HG02981 (cell line): ENCODE data around the gene TBX18.

Experiments
- ATAC-seq: cut with Tn5 transposase; IDR thresholded peaks from one replicate; pipeline ENCODE4 v1.9.1; 2021; ENCODE audit warnings: mild to moderate bottlenecking, moderate library complexity; ENCODE audit not compliant: unreplicated experiment

The TBX18 gene

DNA sequence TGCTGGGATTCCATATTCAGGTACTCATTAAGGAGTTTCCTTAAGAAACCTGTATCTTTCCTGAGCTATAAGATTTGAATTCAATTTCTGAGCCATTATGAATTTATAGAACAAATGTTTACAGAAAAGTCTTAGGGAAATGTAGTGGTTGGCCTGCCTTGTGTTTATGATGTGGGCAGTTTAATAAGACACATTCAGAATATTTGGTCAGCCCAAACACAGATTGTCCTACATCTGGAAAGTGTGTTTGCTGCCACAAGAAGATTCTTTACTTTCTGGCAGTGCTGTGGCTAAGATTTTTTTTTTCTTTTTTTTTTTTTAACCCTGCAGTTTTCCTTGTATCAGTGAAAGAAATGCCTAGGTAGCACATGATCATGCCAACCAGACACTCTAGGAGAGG is 15.2 kb downstream of the TBX18 start:
- ATAC-seq: no peak

DNA sequence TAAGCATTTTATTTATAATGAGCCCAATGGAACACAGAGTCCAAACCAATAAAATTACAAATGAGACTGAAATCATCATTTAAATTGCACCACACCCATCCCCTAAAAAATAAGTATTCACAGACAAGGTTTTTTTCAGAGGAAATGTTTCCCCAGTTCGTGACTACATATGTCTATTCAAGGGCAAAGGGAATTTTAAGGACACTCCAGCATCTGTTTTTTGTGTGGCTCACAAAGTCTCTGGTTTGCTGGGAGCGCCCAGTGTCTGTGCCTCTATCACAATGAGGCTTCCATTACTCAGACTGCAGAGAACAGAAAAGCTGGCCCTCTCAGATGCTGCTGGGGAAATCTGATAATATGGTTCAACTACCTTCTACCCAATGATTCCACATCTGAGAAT is 16.0 kb downstream of the TBX18 start:
- no peak for ATAC-seq

DNA sequence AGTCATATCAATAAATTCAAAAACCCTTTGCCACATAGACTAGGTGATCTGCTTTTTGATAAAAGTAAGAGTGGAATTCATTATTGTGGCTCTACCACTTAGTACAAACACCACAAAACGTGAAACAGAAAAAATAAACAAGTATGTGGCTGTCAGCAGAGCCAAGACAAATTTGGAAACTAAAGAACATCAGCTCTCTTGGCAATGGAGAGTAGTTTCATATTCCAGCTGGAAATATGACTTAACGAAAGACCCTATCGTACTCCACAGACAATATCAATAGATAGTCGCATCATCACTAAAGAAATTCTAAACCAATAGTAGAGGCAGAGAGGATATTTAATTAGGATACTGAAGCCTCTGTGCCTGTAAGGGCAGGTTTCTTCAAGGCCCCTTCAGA is 20.8 kb downstream of the TBX18 start:
- no peak for ATAC-seq

GRCh38 chr6:84740385-84740784 is 24.0 kb downstream of the TBX18 start:
- no peak for ATAC-seq

GRCh38 chr6:84739866-84740208 is 24.6 kb downstream of the TBX18 start:
- no peak for ATAC-seq

DNA sequence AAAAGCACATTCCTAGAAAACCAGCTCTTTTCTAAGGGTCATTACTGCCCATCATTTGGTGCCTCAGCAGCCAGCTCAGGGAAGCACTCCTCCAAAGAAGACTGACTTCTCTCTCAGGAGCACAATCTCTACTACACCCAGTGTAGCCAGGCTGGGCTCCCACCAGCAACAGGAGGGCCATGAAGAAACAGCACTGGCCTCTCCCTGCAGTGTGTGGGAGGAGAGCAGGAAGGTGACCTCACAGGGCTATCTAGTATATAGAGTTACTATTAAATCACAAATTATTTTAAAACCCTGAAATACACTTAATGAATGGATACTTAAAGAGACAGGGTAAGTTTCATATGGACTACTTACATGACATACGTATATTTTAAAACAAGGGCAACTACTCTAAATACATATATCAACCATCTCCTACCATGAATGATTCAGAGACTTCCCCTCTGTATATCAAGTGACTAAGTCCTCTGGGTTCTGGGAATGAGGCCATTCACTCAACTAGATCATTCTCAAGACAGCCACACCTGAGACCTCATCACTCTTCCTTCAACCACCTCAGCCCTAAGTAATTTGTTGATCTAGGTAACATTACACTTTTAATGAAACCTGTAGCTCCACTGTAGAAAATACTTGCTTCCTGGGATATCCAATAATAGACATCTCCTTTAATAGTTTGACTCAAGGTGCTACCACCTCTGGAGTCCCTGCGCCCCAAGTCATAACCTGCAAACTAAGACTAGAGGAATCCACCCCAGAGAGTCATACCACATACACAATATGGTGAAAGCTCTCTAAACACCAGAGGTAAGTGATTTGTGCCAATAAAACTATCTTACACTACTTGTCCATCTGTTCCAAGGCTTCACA is 25.2 kb downstream of the TBX18 start:
- ATAC-seq: no peak

- no peak for ATAC-seq
Measured at GRCh38 chr6:84733889-84734288, 30.5 kb downstream of the TBX18 start.

DNA sequence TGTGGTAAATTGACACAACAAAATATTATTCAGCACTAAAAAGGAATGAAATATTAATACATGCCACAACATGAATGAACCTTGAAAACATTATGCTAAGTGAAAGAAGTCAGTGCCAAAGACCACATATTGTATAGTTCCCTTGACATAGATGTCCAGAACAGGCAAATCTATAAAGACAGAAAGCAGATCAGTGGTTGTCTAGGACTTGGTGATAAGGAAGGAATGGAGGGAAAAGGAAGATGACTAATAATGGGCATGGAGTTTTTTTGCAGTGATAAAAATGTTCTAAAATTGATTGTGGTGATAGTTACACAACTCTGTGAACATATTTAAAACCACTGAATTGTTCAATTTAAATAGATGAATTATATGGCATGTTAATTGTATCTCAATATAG is 32.5 kb downstream of the TBX18 start:
- ATAC-seq: no peak

- no peak for ATAC-seq
Measured at GRCh38 chr6:84731401-84731800, 33.0 kb downstream of the TBX18 start.

- ATAC-seq: no peak
Measured at GRCh38 chr6:84728602-84729001, 35.8 kb downstream of the TBX18 start.

DNA sequence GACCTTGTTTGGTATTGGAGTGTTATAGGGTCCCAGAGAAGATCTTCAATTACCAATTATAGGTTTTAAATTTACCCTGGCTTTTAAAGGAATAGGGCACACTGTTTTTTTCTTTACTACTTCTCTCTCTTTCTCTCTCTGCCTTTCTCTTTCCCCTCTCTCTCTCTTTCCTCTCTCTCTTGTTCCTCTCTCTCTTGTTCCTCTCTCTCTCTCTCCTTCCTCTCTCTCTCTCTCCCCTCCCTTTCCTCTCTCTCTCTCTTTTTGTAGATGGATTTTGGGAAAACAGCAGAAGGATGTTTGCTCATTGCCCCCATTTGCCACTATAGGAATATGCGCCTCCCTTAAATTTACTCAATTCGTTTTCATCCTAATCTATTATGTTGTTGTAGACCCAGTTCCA is 45.2 kb downstream of the TBX18 start:
- ATAC-seq: no peak

DNA sequence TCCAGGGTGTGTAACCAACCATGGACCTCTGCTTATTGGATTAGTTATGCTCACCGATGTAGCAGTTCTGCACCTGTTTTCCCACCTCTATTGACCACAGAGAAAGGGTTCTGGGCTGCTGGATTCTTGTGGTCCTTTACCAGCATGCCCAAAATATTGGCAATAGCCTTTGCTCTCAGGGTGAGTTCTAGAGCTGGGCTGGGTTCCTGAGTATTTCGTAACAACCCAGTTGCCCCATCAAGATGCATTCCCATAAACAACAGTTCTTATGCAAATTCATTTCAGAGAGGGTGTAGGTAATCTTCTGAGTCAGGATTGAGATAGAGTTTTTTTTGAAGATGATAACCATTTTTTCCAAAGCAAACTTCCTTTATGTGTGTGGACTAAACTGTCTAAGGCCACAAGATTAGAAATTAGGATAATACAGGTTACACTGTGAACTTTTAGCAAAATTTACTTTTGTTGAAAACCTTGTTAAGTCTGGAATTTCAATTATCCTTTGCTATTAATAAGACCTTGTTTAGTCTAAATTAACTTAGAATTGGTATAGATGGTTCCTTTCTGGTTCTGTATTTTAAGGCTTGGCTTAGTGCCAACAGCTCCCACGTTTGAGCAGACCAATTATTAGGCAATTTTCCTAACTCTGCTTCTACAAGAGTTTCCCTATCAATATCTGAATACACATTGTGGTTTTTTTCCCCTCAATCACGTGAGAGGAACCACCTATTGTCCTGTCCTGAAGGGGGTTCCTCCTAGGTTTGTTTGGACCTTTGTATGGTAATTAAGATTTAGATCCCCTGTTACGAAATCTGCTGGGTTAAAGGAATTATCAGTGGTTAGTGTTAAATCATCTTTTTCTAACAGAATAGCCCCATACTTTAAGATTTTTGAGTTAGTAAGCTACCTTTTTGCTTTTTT is 46.1 kb downstream of the TBX18 start:
- ATAC-seq: no peak

DNA sequence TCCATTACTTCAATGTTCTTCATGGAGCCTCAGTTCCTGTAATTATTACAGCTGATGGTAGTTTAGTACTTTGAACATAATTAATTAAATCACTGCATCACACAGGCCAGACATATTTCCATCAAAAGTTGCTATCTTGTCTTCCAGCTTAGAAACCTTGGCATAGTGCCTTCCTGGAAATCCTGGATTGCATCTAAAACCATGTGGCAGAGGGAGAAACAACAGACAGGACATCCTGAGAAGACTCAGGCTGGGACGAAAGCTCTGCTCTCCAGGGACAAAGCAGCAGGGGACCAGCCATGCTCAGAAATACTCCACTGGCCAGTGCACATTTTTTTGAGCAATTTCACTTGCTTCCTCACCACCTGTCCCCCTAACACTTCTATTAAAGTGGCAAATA is 55.3 kb downstream of the TBX18 start:
- no peak for ATAC-seq

DNA sequence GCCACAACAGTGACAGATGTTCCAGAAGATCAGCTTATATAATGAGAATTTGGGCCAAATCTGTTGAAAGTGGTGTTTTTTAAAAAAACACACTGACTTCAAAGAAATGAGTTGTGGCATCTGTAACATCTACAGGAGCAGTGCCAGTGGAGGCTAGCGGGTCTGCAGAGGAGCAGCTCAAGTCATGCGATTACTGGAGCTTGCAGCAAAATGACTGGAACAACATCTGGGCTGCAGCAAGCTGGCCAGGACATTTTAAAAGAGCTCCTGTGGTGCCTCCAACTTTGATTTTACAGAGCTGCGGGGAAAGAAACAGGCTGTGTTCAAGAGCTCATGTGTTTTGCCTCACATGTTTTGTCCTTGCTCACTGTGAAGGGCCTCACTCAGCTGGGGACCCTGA is 57.2 kb downstream of the TBX18 start:
- ATAC-seq: no peak

- ATAC-seq: no peak
Measured at GRCh38 chr6:84696166-84696565, 68.2 kb downstream of the TBX18 start.

- ATAC-seq: no peak
Measured at GRCh38 chr6:84691978-84692623, 72.3 kb downstream of the TBX18 start.

- ATAC-seq: no peak
Measured at GRCh38 chr6:84688141-84688873, 76.1 kb downstream of the TBX18 start.

GRCh38 chr6:84687431-84687830 is 77.0 kb downstream of the TBX18 start:
- ATAC-seq: no peak

- no peak for ATAC-seq
Measured at GRCh38 chr6:84685983-84686584, 78.3 kb downstream of the TBX18 start.

DNA sequence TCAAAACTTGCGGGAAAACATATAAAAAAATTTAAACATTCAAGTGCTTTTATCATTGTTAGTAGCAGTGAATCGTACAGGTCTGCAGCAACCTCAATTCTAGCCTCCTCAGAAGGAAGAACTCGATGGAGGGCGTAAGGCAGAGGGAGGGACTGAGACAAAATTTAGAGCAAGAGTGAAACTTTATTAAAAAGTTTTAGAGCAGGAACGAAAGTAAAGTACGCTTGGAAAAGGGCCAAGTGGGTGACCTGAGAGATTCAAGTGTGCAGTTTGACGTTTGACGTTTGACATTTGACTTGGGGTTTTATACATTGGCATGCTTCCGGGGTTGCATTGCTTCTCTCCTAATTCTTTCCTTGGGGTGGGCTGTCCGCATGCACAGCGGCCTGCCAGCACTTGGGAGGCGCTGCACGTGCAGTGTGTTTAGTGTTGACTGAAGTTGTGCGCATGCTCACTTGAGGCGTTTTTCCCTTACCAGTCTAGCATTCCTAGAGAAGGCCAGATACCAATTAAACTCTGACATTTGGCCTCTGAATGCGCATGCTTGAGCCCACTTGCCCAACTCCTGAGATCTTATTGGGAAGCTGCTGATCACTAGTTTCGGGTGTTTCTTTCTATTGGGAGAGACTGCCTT is 82.6 kb downstream of the TBX18 start:
- no peak for ATAC-seq
